ENCODE results near the gene RALGPS1. TPM values are rescaled to one million over a fixed set of nuclear protein-coding genes. Genes with fewer than 3 reads are reported as not detected.

RALGPS1 gene
- total RNA-seq, 2 experiments from 2014 or later, result 14.1 to 14.4 TPM

DNA sequence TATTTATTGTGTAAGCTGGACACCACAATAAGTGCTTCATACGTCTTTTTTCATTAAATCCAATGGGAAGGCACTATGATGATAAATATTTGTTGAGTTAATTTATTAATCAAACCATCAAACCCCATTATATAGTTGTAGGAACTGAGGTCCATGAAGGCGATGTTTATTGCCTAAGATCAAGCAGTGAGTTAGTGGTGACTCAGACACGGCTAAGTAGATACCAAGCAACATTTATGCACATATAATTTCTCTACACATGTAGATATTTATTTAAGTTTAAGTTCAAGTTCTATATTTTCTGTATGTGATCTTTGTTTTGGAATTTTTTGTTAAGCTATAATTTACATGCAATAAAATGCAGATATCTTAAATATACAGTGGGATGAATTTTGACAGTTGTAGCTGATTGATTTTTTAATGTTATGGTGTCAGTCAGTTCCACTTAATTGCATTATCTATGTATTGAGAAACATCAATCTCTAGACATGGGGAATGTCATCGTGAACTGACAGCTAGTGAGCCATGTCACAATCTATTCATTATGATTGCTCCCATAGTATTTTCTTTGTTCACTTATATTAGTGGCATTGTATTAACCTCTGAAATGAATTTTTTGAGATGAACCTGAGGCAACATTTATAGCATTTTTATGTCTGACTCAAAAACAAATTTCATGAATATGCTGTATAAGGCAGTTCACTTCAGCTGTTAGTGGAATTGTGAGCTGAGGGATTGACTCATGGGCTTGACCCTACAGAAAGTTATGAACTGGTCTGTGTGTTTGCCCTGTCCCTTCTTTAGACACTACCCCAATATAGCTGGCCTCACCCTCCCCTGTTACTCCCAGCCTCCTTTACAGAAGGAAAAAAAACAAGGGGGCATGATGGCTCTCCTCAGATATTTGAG lies 338.1 kb downstream of the RALGPS1 start:
- Histone ChIP-seq H2AFZ (ENCODE audit: low read length) (no peak overlapping the region), H4K20me1 (ENCODE audit: insufficient read depth, low read length) (no peaks in the 10 kb centered on the region), H3K79me2 (ENCODE audit: insufficient read depth, low read depth, low read length) (no peaks in the 10 kb centered on the region), H3K9me3 (ENCODE audit: low read length) (no peaks in the 10 kb centered on the region), H3K4me1 (ENCODE audit: insufficient read depth, low read length, poor library complexity, severe bottlenecking) (no peaks in the 10 kb centered on the region), H3K4me2 (ENCODE audit: low read length) (no peak overlapping the region), H3K4me3 (ENCODE audit: low read depth, low read length, poor library complexity, severe bottlenecking) (no peak overlapping the region), H3K36me3 (ENCODE audit: insufficient read depth, low read length) (no peaks in the 10 kb centered on the region), H3K27ac (ENCODE audit: low read depth, low read length, poor library complexity, severe bottlenecking) (no peak overlapping the region), H3K9me2 (ENCODE audit: insufficient read depth, low read length) (no peaks in the 10 kb centered on the region)
- intact Hi-C loops (cut with micrococcal nuclease; ENCODE audit: unreplicated experiment), result no loop called here
- TF ChIP-seq, protein P1, sequence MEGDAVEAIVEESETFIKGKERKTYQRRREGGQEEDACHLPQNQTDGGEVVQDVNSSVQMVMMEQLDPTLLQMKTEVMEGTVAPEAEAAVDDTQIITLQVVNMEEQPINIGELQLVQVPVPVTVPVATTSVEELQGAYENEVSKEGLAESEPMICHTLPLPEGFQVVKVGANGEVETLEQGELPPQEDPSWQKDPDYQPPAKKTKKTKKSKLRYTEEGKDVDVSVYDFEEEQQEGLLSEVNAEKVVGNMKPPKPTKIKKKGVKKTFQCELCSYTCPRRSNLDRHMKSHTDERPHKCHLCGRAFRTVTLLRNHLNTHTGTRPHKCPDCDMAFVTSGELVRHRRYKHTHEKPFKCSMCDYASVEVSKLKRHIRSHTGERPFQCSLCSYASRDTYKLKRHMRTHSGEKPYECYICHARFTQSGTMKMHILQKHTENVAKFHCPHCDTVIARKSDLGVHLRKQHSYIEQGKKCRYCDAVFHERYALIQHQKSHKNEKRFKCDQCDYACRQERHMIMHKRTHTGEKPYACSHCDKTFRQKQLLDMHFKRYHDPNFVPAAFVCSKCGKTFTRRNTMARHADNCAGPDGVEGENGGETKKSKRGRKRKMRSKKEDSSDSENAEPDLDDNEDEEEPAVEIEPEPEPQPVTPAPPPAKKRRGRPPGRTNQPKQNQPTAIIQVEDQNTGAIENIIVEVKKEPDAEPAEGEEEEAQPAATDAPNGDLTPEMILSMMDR (conservative IDR thresholded peaks at IDR 0.05; ENCODE audit: low read length), result no peak
- TF ChIP-seq EZH2phosphoT487 (IDR thresholded peaks at IDR 0.05; ENCODE audit: borderline replicate concordance, low read depth, low read length), result no peak
- no TSS peak for BruUV-seq (replicated peaks)
- DNase-seq (ENCODE audit: low spot score), result no peak
- CTCF ChIA-PET (ENCODE audit: unreplicated experiment), result no interaction called here
- POLR2A ChIA-PET, result interaction anchor here (1.5 kb wide), 1 partner anchor 8 kb away, joined by 5 read pairs; no protein-coding TSS in a partner anchor

DNA sequence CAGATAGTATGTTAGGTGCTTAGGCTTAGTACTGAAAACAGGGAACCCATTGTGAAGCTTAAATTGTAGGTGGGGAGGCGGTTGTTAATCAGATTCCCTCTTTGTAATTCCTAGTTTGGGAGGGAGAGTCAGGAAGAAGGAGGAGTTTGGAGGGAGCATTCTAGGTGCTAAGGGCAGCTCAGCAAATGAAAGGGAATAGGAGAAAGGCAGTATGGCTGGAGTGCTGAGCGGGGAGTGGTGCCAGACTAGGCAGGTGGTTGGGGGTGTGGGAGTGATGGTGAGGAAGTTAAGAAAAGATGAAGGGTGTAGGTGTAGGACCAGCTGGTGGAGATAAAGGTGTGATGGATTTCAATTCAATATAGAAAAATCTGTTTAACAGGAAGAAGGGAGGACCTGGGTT lies 338.9 kb downstream of the RALGPS1 start:
- TF ChIP-seq EZH2phosphoT487 (IDR thresholded peaks at IDR 0.05; ENCODE audit: borderline replicate concordance, low read depth, low read length), result no peak
- TF ChIP-seq, protein P1 (conservative IDR thresholded peaks at IDR 0.05; ENCODE audit: low read length), result no peak
- no TSS peak for BruUV-seq (replicated peaks)
- CTCF ChIA-PET (ENCODE audit: unreplicated experiment), result no interaction called here

DNA sequence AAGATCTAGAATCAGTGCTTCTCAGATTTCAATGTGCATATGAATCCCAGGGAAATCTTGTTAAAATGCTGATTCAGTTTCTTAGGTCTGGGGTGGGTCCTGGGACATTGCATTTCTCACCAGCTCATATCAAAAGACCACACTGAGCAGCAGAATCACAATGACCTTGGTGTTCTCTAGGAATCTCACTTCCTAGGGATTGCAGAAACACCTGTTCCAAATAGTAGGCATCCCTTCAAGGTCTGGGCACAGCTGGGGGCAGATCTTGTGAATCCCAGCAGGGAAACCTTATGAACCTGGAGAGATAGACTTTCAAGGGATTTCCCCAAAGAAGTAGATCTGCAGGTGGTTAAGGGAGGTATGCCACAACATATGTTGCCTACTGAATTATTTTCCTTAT lies 341.1 kb downstream of the RALGPS1 start:
- TF ChIP-seq, protein P1 (conservative IDR thresholded peaks at IDR 0.05; ENCODE audit: low read length), result no peak
- TF ChIP-seq EZH2phosphoT487 (IDR thresholded peaks at IDR 0.05; ENCODE audit: borderline replicate concordance, low read depth, low read length), result no peak
- Histone ChIP-seq H2AFZ (ENCODE audit: low read length) (no peak overlapping the region), H3K4me2 (ENCODE audit: low read length) (no peak overlapping the region), H3K4me1 (ENCODE audit: insufficient read depth, low read length, poor library complexity, severe bottlenecking) (no peaks in the 10 kb centered on the region), H3K9me3 (ENCODE audit: low read length) (no peaks in the 10 kb centered on the region), H3K79me2 (ENCODE audit: insufficient read depth, low read depth, low read length) (no peaks in the 10 kb centered on the region), H4K20me1 (ENCODE audit: insufficient read depth, low read length) (no peaks in the 10 kb centered on the region), H3K27ac (ENCODE audit: low read depth, low read length, poor library complexity, severe bottlenecking) (no peak overlapping the region), H3K36me3 (ENCODE audit: insufficient read depth, low read length) (no peaks in the 10 kb centered on the region), H3K9me2 (ENCODE audit: insufficient read depth, low read length) (no peaks in the 10 kb centered on the region), H3K4me3 (ENCODE audit: low read depth, low read length, poor library complexity, severe bottlenecking) (no peak overlapping the region)
- intact Hi-C loops (cut with micrococcal nuclease; ENCODE audit: unreplicated experiment), result no loop called here
- CTCF ChIA-PET (ENCODE audit: unreplicated experiment), result no interaction called here
- DNase-seq (ENCODE audit: low spot score), result no peak
- BruUV-seq (replicated peaks), result no TSS peak
- POLR2A ChIA-PET, result no interaction called here

More for the DNA sequence above, 338.9 kb downstream of the RALGPS1 start:
- H3K36me3 ChIP-seq (ENCODE audit: insufficient read depth, low read length), result no peaks in the 10 kb centered on the region
- no peaks in the 10 kb centered on the region for H3K9me3 ChIP-seq (ENCODE audit: low read length)
- POLR2A ChIA-PET, result interaction anchor here (1.5 kb wide), 1 partner anchor 9 kb away, joined by 5 read pairs; no protein-coding TSS in a partner anchor
- H3K27ac ChIP-seq (ENCODE audit: low read depth, low read length, poor library complexity, severe bottlenecking), result no peak overlapping the region
- H2AFZ ChIP-seq (ENCODE audit: low read length), result no peak overlapping the region
- no peaks in the 10 kb centered on the region for H4K20me1 ChIP-seq (ENCODE audit: insufficient read depth, low read length)
- intact Hi-C loops (cut with micrococcal nuclease; ENCODE audit: unreplicated experiment), result no loop called here
- H3K4me1 ChIP-seq (ENCODE audit: insufficient read depth, low read length, poor library complexity, severe bottlenecking), result no peaks in the 10 kb centered on the region
- DNase-seq (ENCODE audit: low spot score), result no peak
- no peaks in the 10 kb centered on the region for H3K79me2 ChIP-seq (ENCODE audit: insufficient read depth, low read depth, low read length)
- no peak overlapping the region for H3K4me3 ChIP-seq (ENCODE audit: low read depth, low read length, poor library complexity, severe bottlenecking)
- H3K4me2 ChIP-seq (ENCODE audit: low read length), result no peak overlapping the region
- H3K9me2 ChIP-seq (ENCODE audit: insufficient read depth, low read length), result no peaks in the 10 kb centered on the region

Measured in OCI-LY7 (cell line).